GM12872 (cell line): ENCODE results near the gene PYROXD2.

Experiments
- CTCF ChIP-seq: IDR thresholded peaks from 3 replicates; pipeline ENCODE4 v1.5.1; 2011; ENCODE audit warnings: low read depth, mild to moderate bottlenecking, low read length, moderate library complexity; ENCODE audit not compliant: insufficient read depth

The PYROXD2 gene

GRCh38 chr10:98396096-98397063, 18.6 kb downstream of the PYROXD2 start:
- TF ChIP-seq CTCF: no peak

GRCh38 chr10:98394851-98395440, 20.0 kb downstream of the PYROXD2 start:
- TF ChIP-seq CTCF: no peak

DNA sequence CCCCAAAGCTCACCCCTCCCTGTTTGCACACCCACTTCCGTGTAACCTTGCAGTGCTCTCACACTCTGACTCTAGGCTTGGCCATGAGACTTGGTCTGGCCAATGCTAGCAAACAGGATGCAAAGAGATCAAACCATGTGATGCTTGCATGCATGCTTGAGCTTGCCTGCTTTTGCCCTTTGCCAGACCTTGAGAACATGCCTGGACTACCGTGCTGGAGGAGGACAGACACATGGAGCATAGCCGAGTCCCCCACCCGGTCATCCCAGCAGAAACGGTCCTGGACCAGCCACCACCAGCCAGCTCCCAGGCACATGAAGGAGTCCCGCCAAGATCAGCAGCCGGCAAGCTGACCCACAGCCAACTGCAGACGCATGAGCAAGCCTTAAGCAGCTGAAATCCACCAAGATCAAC, 23.4 kb downstream of the PYROXD2 start:
- TF ChIP-seq CTCF: no peak

DNA sequence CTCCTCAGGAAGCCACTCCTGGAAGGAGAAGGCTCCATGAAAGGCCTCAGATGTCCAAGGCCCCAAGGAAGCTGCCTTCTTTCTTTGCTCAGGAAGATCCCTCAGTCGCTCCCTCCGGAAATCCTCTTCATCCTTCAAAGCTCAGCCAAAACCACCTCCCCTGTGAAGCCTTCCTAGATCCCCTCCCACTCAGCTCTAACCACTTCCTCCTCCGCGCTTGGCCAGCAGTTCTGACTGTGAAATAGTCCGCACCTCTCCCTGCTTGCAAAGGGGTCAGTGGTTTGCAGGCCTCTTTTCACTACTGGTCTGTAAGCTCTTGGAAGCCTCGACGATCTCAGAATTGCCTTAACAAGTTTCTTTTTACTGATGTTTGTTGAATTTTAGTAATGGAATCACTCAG, 23.9 kb downstream of the PYROXD2 start:
- TF ChIP-seq CTCF: no peak

GRCh38 chr10:98390406-98390805, 24.6 kb downstream of the PYROXD2 start:
- TF ChIP-seq CTCF: no peak

DNA sequence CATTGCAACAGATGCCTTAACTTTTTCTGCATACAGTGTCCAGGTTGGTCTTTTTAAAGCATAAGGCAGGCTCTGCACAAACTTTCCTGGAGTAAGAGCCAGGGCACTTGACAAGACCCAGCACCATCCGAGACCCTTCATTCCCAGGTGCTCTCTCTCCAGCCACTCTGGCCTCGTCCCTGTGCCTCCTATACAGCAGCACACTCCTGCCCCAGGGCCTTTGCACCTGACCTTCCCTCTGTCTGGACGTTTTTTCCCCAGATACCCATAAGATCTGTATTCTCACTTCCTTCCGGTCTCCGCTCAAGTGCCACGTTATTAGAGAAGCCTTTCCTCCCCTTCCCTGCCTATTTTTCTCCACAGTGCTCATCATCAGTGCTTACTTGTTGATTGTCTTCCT, 25.6 kb downstream of the PYROXD2 start:
- no peak for TF ChIP-seq CTCF

- TF ChIP-seq CTCF: no peak
Measured at GRCh38 chr10:98388101-98388655, 26.8 kb downstream of the PYROXD2 start.
